Fibroblast of skin of right biceps (primary cell): ENCODE measurements around the gene KCNC4.

ENCODE experiments used
- DNase-seq: peaks from one replicate; pipeline ENCODE4 v3.0.0-alpha.2; 2013

KCNC4 gene

GRCh38 chr1:110189181-110189580 lies 20.9 kb upstream of the KCNC4 start:
- DNase-seq, result no peak

GRCh38 chr1:110190282-110190929 lies 19.7 kb upstream of the KCNC4 start:
- DNase-seq, result no peak

- no peak for DNase-seq
Measured at GRCh38 chr1:110192541-110192940, 17.6 kb upstream of the KCNC4 start.

- DNase-seq, result no peak
Measured at GRCh38 chr1:110195196-110195595, 14.9 kb upstream of the KCNC4 start.

- DNase-seq, result peak; percentile 29
Measured at GRCh38 chr1:110196917-110197765, 13.0 kb upstream of the KCNC4 start.

GRCh38 chr1:110197905-110198629 lies 12.0 kb upstream of the KCNC4 start:
- no peak for DNase-seq

GRCh38 chr1:110198746-110199145 lies 11.4 kb upstream of the KCNC4 start:
- DNase-seq, result no peak

- DNase-seq, result no peak
Measured at GRCh38 chr1:110200190-110200589, 9.9 kb upstream of the KCNC4 start.

GRCh38 chr1:110200666-110201065 lies 9.4 kb upstream of the KCNC4 start:
- peak; percentile 53 for DNase-seq

- no peak for DNase-seq
Measured at GRCh38 chr1:110201157-110201825, 8.8 kb upstream of the KCNC4 start.

- DNase-seq, result peak; percentile 60
Measured at GRCh38 chr1:110203021-110203661, 7.0 kb upstream of the KCNC4 start.

GRCh38 chr1:110205156-110205555 lies 5.0 kb upstream of the KCNC4 start:
- no peak for DNase-seq

- no peak for DNase-seq
Measured at GRCh38 chr1:110205591-110206155, 4.4 kb upstream of the KCNC4 start.

GRCh38 chr1:110206261-110206920 lies 3.7 kb upstream of the KCNC4 start:
- DNase-seq, result no peak

- DNase-seq, result peak; percentile 37
Measured at GRCh38 chr1:110207831-110208230, 2.3 kb upstream of the KCNC4 start.

GRCh38 chr1:110208916-110209645 lies 1.0 kb upstream of the KCNC4 start:
- DNase-seq, result no peak

GRCh38 chr1:110210604-110211495 lies 736 bp downstream of the KCNC4 start:
- peak; percentile 19 for DNase-seq

GRCh38 chr1:110211496-110212168 lies 1.5 kb downstream of the KCNC4 start:
- DNase-seq, result no peak
